Esophagus muscularis mucosa (tissue), 4 donors: ENCODE measurements around the gene TBX15.

ENCODE experiments used
- EP300 ChIP-seq: sonication (generic); formaldehyde crosslinking; IDR thresholded peaks from one replicate; pipeline ENCODE4 v1.6.1; 2017; ENCODE audit warnings: antibody characterized with exemption
- POLR2A ChIP-seq: fragments of 450-650 bp; IDR thresholded peaks from one replicate; pipeline ENCODE4 v1.6.1; 2017; ENCODE audit warnings: antibody characterized with exemption, moderate library complexity, mild to moderate bottlenecking, low read depth
- POLR2AphosphoS5 ChIP-seq, 2 donors: sonication (generic); formaldehyde crosslinking; IDR thresholded peaks; one replicate each; pipeline ENCODE4 v1.6.1; 2017; ENCODE audit warnings: antibody characterized with exemption in 2 of 2
- TF ChIP-seq, protein P1 (sequence below), 3 experiments: fragments of 200-600 bp in 2 of 3; fragments of 450-650 bp in 1 of 3; sonication (generic) in 2 of 3; IDR thresholded peaks; one replicate each; pipeline ENCODE4 v1.5.1; 2017 to 2019; ENCODE audit warnings: antibody characterized with exemption in 3 of 3, mild to moderate bottlenecking in 2 of 3, moderate library complexity in 1 of 3

DNA sequence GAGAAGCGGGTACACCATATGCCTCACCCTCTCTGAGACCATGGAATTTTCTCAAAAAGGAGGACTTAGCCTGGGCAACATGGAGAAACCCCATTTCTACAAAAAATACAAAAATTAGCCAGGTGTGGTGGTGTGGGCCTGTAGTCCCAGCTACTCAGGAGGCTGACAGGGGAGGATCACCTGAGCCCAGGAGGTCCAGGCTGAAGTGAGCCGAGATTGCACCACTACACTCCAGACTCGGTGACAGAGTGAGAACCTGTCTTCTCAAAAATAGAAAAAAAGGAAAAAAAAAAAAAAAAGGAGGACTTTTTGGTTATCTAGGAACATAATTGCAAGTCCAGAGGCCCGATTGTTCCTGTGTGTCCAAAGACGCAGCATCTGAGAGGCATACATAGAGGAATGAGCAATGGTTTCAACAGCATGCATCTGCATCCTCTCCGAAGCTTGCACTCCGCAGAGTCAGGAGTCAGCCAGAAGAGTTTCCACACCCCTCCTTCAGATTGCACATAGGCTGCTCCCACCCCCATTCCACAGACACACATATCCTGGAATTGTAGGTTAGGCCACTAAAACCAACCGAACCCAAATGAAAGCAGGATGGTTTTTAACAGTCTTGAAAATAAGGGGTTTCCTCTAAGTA is 2.5 kb upstream of the TBX15 start:
- no peak for TF ChIP-seq POLR2A
- TF ChIP-seq, protein P1, sequence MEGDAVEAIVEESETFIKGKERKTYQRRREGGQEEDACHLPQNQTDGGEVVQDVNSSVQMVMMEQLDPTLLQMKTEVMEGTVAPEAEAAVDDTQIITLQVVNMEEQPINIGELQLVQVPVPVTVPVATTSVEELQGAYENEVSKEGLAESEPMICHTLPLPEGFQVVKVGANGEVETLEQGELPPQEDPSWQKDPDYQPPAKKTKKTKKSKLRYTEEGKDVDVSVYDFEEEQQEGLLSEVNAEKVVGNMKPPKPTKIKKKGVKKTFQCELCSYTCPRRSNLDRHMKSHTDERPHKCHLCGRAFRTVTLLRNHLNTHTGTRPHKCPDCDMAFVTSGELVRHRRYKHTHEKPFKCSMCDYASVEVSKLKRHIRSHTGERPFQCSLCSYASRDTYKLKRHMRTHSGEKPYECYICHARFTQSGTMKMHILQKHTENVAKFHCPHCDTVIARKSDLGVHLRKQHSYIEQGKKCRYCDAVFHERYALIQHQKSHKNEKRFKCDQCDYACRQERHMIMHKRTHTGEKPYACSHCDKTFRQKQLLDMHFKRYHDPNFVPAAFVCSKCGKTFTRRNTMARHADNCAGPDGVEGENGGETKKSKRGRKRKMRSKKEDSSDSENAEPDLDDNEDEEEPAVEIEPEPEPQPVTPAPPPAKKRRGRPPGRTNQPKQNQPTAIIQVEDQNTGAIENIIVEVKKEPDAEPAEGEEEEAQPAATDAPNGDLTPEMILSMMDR (IDR thresholded peaks at IDR 0.05), result no peak
- TF ChIP-seq POLR2AphosphoS5 (IDR thresholded peaks at IDR 0.05), result no peak
- TF ChIP-seq EP300, result no peak
